Measurements from ENCODE around the gene NPBWR2.

- no peak for TF ChIP-seq CTCF (IDR thresholded peaks at IDR 0.05)
- no peak for TF ChIP-seq RXRA (IDR thresholded peaks at IDR 0.05; ENCODE audit: borderline replicate concordance, low read depth)
- no peak for TF ChIP-seq SIN3A (IDR thresholded peaks at IDR 0.05; ENCODE audit: borderline replicate concordance, low read depth, low read length)
- no peak for TF ChIP-seq RCOR1 (IDR thresholded peaks at IDR 0.05; ENCODE audit: low read length)
Observed at GRCh38 chr20:64140956-64141355, 33.6 kb upstream of the NPBWR2 start.

Measured in SK-N-SH (cell line).